ENCODE data around the gene GSK3B.

The GSK3B gene

GRCh38 chr3:119873646-119874045 is 220.6 kb downstream of the GSK3B start:
- H3K36me3 ChIP-seq (ENCODE audit: control insufficient read depth, insufficient read depth, low read length): no peaks in the 10 kb centered on the region
- H3K9ac ChIP-seq (ENCODE audit: low read length): no peak overlapping the region
- no peaks in the 10 kb centered on the region for H3K4me1 ChIP-seq (ENCODE audit: control insufficient read depth, insufficient read depth, low read length)
- H3K9me3 ChIP-seq (ENCODE audit: control insufficient read depth, low read length): no peaks in the 10 kb centered on the region
- H3K27me3 ChIP-seq (ENCODE audit: control insufficient read depth, insufficient read depth, low read length): no peaks in the 10 kb centered on the region
- no peak overlapping the region for H3K4me3 ChIP-seq (ENCODE audit: low read length)

GRCh38 chr3:119872773-119873172 is 221.5 kb downstream of the GSK3B start:
- H3K9me3 ChIP-seq (ENCODE audit: control insufficient read depth, low read length): no peaks in the 10 kb centered on the region
- no peak overlapping the region for H3K9ac ChIP-seq (ENCODE audit: low read length)
- no peaks in the 10 kb centered on the region for H3K36me3 ChIP-seq (ENCODE audit: control insufficient read depth, insufficient read depth, low read length)

GRCh38 chr3:119871571-119871970 is 222.7 kb downstream of the GSK3B start:
- Histone ChIP-seq H3K4me3 (ENCODE audit: low read length) (no peak overlapping the region), H3K36me3 (ENCODE audit: control insufficient read depth, insufficient read depth, low read length) (no peaks in the 10 kb centered on the region), H3K9me3 (ENCODE audit: control insufficient read depth, low read length) (no peaks in the 10 kb centered on the region), H3K4me1 (ENCODE audit: control insufficient read depth, insufficient read depth, low read length) (no peaks in the 10 kb centered on the region), H3K9ac (ENCODE audit: low read length) (no peak overlapping the region), H3K27me3 (ENCODE audit: control insufficient read depth, insufficient read depth, low read length) (no peaks in the 10 kb centered on the region)

More at GRCh38 chr3:119872773-119873172, 221.5 kb downstream of the GSK3B start:
- no peak overlapping the region for H3K4me3 ChIP-seq (ENCODE audit: low read length)
- no peaks in the 10 kb centered on the region for H3K27me3 ChIP-seq (ENCODE audit: control insufficient read depth, insufficient read depth, low read length)
- no peaks in the 10 kb centered on the region for H3K4me1 ChIP-seq (ENCODE audit: control insufficient read depth, insufficient read depth, low read length)

GRCh38 chr3:119870512-119870911 is 223.7 kb downstream of the GSK3B start:
- H3K9me3 ChIP-seq (ENCODE audit: control insufficient read depth, low read length): no peaks in the 10 kb centered on the region
- H3K4me1 ChIP-seq (ENCODE audit: control insufficient read depth, insufficient read depth, low read length): no peaks in the 10 kb centered on the region
- H3K9ac ChIP-seq (ENCODE audit: low read length): no peak overlapping the region
- H3K36me3 ChIP-seq (ENCODE audit: control insufficient read depth, insufficient read depth, low read length): no peaks in the 10 kb centered on the region
- H3K4me3 ChIP-seq (ENCODE audit: low read length): no peak overlapping the region
- no peaks in the 10 kb centered on the region for H3K27me3 ChIP-seq (ENCODE audit: control insufficient read depth, insufficient read depth, low read length)

GRCh38 chr3:119864476-119864875 is 229.8 kb downstream of the GSK3B start:
- H3K4me3 ChIP-seq (ENCODE audit: low read length): no peak overlapping the region
- no peak overlapping the region for H3K9ac ChIP-seq (ENCODE audit: low read length)
- H3K36me3 ChIP-seq (ENCODE audit: control insufficient read depth, insufficient read depth, low read length): no peaks in the 10 kb centered on the region
- no peaks in the 10 kb centered on the region for H3K27me3 ChIP-seq (ENCODE audit: control insufficient read depth, insufficient read depth, low read length)
- H3K4me1 ChIP-seq (ENCODE audit: control insufficient read depth, insufficient read depth, low read length): no peaks in the 10 kb centered on the region
- no peaks in the 10 kb centered on the region for H3K9me3 ChIP-seq (ENCODE audit: control insufficient read depth, low read length)

- Histone ChIP-seq H3K27me3 (ENCODE audit: control insufficient read depth, insufficient read depth, low read length) (no peaks in the 10 kb centered on the region), H3K4me3 (ENCODE audit: low read length) (no peak overlapping the region), H3K9ac (ENCODE audit: low read length) (no peak overlapping the region), H3K9me3 (ENCODE audit: control insufficient read depth, low read length) (peaks cover 3% of the 10 kb centered on the region), H3K4me1 (ENCODE audit: control insufficient read depth, insufficient read depth, low read length) (no peaks in the 10 kb centered on the region), H3K36me3 (ENCODE audit: control insufficient read depth, insufficient read depth, low read length) (no peaks in the 10 kb centered on the region)
Observed at GRCh38 chr3:119862616-119863015, 231.6 kb downstream of the GSK3B start.

GRCh38 chr3:119861681-119862080 is 232.6 kb downstream of the GSK3B start:
- no peak overlapping the region for H3K4me3 ChIP-seq (ENCODE audit: low read length)

GRCh38 chr3:119859728-119860127 is 234.5 kb downstream of the GSK3B start:
- no peaks in the 10 kb centered on the region for H3K36me3 ChIP-seq (ENCODE audit: control insufficient read depth, insufficient read depth, low read length)
- no peak overlapping the region for H3K4me3 ChIP-seq (ENCODE audit: low read length)
- H3K27me3 ChIP-seq (ENCODE audit: control insufficient read depth, insufficient read depth, low read length): no peaks in the 10 kb centered on the region
- peaks cover 3% of the 10 kb centered on the region for H3K9me3 ChIP-seq (ENCODE audit: control insufficient read depth, low read length)
- no peak overlapping the region for H3K9ac ChIP-seq (ENCODE audit: low read length)
- no peaks in the 10 kb centered on the region for H3K4me1 ChIP-seq (ENCODE audit: control insufficient read depth, insufficient read depth, low read length)

More at GRCh38 chr3:119861681-119862080, 232.6 kb downstream of the GSK3B start:
- Histone ChIP-seq H3K27me3 (ENCODE audit: control insufficient read depth, insufficient read depth, low read length) (no peaks in the 10 kb centered on the region), H3K9ac (ENCODE audit: low read length) (no peak overlapping the region), H3K9me3 (ENCODE audit: control insufficient read depth, low read length) (peaks cover 3% of the 10 kb centered on the region), H3K36me3 (ENCODE audit: control insufficient read depth, insufficient read depth, low read length) (no peaks in the 10 kb centered on the region), H3K4me1 (ENCODE audit: control insufficient read depth, insufficient read depth, low read length) (no peaks in the 10 kb centered on the region)

GRCh38 chr3:119858957-119859356 is 235.3 kb downstream of the GSK3B start:
- Histone ChIP-seq H3K9ac (ENCODE audit: low read length) (no peak overlapping the region), H3K4me1 (ENCODE audit: control insufficient read depth, insufficient read depth, low read length) (no peaks in the 10 kb centered on the region), H3K27me3 (ENCODE audit: control insufficient read depth, insufficient read depth, low read length) (no peaks in the 10 kb centered on the region), H3K36me3 (ENCODE audit: control insufficient read depth, insufficient read depth, low read length) (no peaks in the 10 kb centered on the region), H3K9me3 (ENCODE audit: control insufficient read depth, low read length) (peaks cover 3% of the 10 kb centered on the region), H3K4me3 (ENCODE audit: low read length) (no peak overlapping the region)

- H3K9ac ChIP-seq (ENCODE audit: low read length): no peak overlapping the region
- no peak overlapping the region for H3K4me3 ChIP-seq (ENCODE audit: low read length)
- H3K36me3 ChIP-seq (ENCODE audit: control insufficient read depth, insufficient read depth, low read length): no peaks in the 10 kb centered on the region
- peaks cover 3% of the 10 kb centered on the region for H3K9me3 ChIP-seq (ENCODE audit: control insufficient read depth, low read length)
- no peaks in the 10 kb centered on the region for H3K4me1 ChIP-seq (ENCODE audit: control insufficient read depth, insufficient read depth, low read length)
- no peaks in the 10 kb centered on the region for H3K27me3 ChIP-seq (ENCODE audit: control insufficient read depth, insufficient read depth, low read length)
Observed at GRCh38 chr3:119856695-119857094, 237.6 kb downstream of the GSK3B start.

GRCh38 chr3:119849126-119849525 is 245.1 kb downstream of the GSK3B start:
- no peak overlapping the region for H3K4me3 ChIP-seq (ENCODE audit: low read length)
- H3K27me3 ChIP-seq (ENCODE audit: control insufficient read depth, insufficient read depth, low read length): no peaks in the 10 kb centered on the region
- H3K4me1 ChIP-seq (ENCODE audit: control insufficient read depth, insufficient read depth, low read length): no peaks in the 10 kb centered on the region
- no peaks in the 10 kb centered on the region for H3K9me3 ChIP-seq (ENCODE audit: control insufficient read depth, low read length)
- no peaks in the 10 kb centered on the region for H3K36me3 ChIP-seq (ENCODE audit: control insufficient read depth, insufficient read depth, low read length)
- H3K9ac ChIP-seq (ENCODE audit: low read length): no peak overlapping the region

- peaks cover 4% of the 10 kb centered on the region for H3K4me1 ChIP-seq (ENCODE audit: control insufficient read depth, insufficient read depth, low read length)
- H3K27me3 ChIP-seq (ENCODE audit: control insufficient read depth, insufficient read depth, low read length): no peaks in the 10 kb centered on the region
- no peaks in the 10 kb centered on the region for H3K36me3 ChIP-seq (ENCODE audit: control insufficient read depth, insufficient read depth, low read length)
- no peak overlapping the region for H3K9ac ChIP-seq (ENCODE audit: low read length)
- no peak overlapping the region for H3K4me3 ChIP-seq (ENCODE audit: low read length)
- no peaks in the 10 kb centered on the region for H3K9me3 ChIP-seq (ENCODE audit: control insufficient read depth, low read length)
Observed at GRCh38 chr3:119841808-119842471, 252.3 kb downstream of the GSK3B start.

- Histone ChIP-seq H3K36me3 (ENCODE audit: control insufficient read depth, insufficient read depth, low read length) (no peaks in the 10 kb centered on the region), H3K9ac (ENCODE audit: low read length) (no peak overlapping the region)
Observed at GRCh38 chr3:119835556-119835955, 258.7 kb downstream of the GSK3B start.

More at GRCh38 chr3:119835556-119835955, 258.7 kb downstream of the GSK3B start:
- Histone ChIP-seq H3K4me1 (ENCODE audit: control insufficient read depth, insufficient read depth, low read length) (no peaks in the 10 kb centered on the region), H3K9me3 (ENCODE audit: control insufficient read depth, low read length) (no peaks in the 10 kb centered on the region), H3K27me3 (ENCODE audit: control insufficient read depth, insufficient read depth, low read length) (no peaks in the 10 kb centered on the region), H3K4me3 (ENCODE audit: low read length) (no peak overlapping the region)
